Fibroblast of lung (primary cell): ENCODE results near the gene PDE1A. TPM values are rescaled to one million over a fixed set of nuclear protein-coding genes. Genes with fewer than 3 reads are reported as not detected.

Experiments
- DNase-seq, 2 donors: peaks; one replicate each; pipeline versions ENCODE4 v3.0.0 to v3.0.0-alpha.2; 2010; ENCODE audit warnings: low read depth in 2 of 2
- H2AFZ ChIP-seq: 2 replicates; pipeline ENCODE4 v1.5.1; 2012; ENCODE audit warnings: low read length, control low read depth, inconsistent platforms
- H3K27ac ChIP-seq: 2 replicates; pipeline ENCODE4 v1.5.1; 2011; ENCODE audit warnings: low read length, control low read depth; ENCODE audit not compliant: insufficient read depth
- H3K27me3 ChIP-seq: 2 replicates; pipeline ENCODE4 v1.5.1; 2011; ENCODE audit warnings: mild to moderate bottlenecking, low read length; ENCODE audit not compliant: control insufficient read depth, insufficient read depth
- H3K36me3 ChIP-seq: 2 replicates; pipeline ENCODE4 v1.5.1; 2011; ENCODE audit warnings: low read length; ENCODE audit not compliant: control insufficient read depth, insufficient read depth
- H3K4me1 ChIP-seq: 2 replicates; pipeline ENCODE4 v1.5.1; 2011; ENCODE audit warnings: low read length; ENCODE audit not compliant: control insufficient read depth, insufficient read depth; ENCODE audit errors: extremely low read depth
- H3K4me2 ChIP-seq: 2 replicates; pipeline ENCODE4 v1.5.1; 2011; ENCODE audit warnings: low read length, control low read depth; ENCODE audit not compliant: insufficient read depth; ENCODE audit errors: extremely low read depth
- H3K4me3 ChIP-seq, 4 experiments: fragments of 200-600 bp in 1 of 4; sonication (generic) in 1 of 4; replicated peaks in 1 of 4; 2 replicates each; pipeline ENCODE4 v1.5.1; 2011 to 2016; ENCODE audit warnings: low read length in 4 of 4, low read depth in 3 of 4, mild to moderate bottlenecking in 3 of 4, control low read depth in 2 of 4, inconsistent platforms in 1 of 4, mixed read lengths in 1 of 4; ENCODE audit not compliant: insufficient read depth in 1 of 4; ENCODE audit errors: control extremely low read depth in 1 of 4
- H3K79me2 ChIP-seq: 2 replicates; pipeline ENCODE4 v1.5.1; 2012; ENCODE audit warnings: mild to moderate bottlenecking, low read length, inconsistent platforms; ENCODE audit not compliant: control insufficient read depth, insufficient read depth
- H3K9ac ChIP-seq: 2 replicates; pipeline ENCODE4 v1.5.1; 2011; ENCODE audit warnings: mild to moderate bottlenecking, low read length, control low read depth; ENCODE audit not compliant: insufficient read depth
- H3K9me3 ChIP-seq: 2 replicates; pipeline ENCODE4 v1.5.1; 2012; ENCODE audit warnings: low read depth, low read length; ENCODE audit not compliant: control insufficient read depth, insufficient read depth
- H4K20me1 ChIP-seq: 2 replicates; pipeline ENCODE4 v1.5.1; 2011; ENCODE audit warnings: low read length; ENCODE audit not compliant: control insufficient read depth, insufficient read depth; ENCODE audit errors: extremely low read depth
- CTCF ChIP-seq, 2 donors: IDR thresholded peaks in 1 of 2; conservative IDR thresholded peaks in 1 of 2; 1 replicate in 1 of 2; 2 replicates in 1 of 2; pipeline ENCODE4 v1.5.1; 2011 to 2012; ENCODE audit warnings: low read length in 2 of 2, control low read depth in 1 of 2, inconsistent platforms in 1 of 2, low read depth in 1 of 2, mild to moderate bottlenecking in 1 of 2
- EZH2 ChIP-seq: IDR thresholded peaks from 2 replicates; pipeline ENCODE4 v1.5.1; 2012; ENCODE audit warnings: low read length, control low read depth, mild to moderate bottlenecking; ENCODE audit errors: missing control alignments
- polyA plus RNA-seq, 2 donors: library from polyadenylated mRNA; depleted of rRNA in 1 of 2; stranded (reverse) in 1 of 2; unstranded in 1 of 2; fragments of >200 nt; gene quantifications; 2 replicates each; pipeline ENCODE4 v1.2.1, GENCODE V29; 2011 to 2012; ENCODE audit warnings: missing spikeins in 1 of 2
- total RNA-seq: library from RNA; depleted of rRNA; stranded (reverse); fragments of >200 nt; gene quantifications from 2 replicates; pipeline ENCODE4 v1.2.1, GENCODE V29; 2014

PDE1A gene
- total and polyA plus RNA-seq, 2 donors (not counting 1 experiment from before 2014, with no cell fraction given), result 4.0 to 7.1 TPM

GRCh38 chr2:182267971-182268370 is 158.9 kb downstream of the PDE1A start:
- no peaks in the 10 kb centered on the region for H3K27me3 ChIP-seq
- no peaks in the 10 kb centered on the region for H3K9me3 ChIP-seq
- no peaks in the 10 kb centered on the region for H3K36me3 ChIP-seq
- no peak overlapping the region for H3K4me2 ChIP-seq
- DNase-seq, result no peak
- H3K27ac ChIP-seq, result no peak overlapping the region
- H3K4me3 ChIP-seq, result no peak overlapping the region
- no peaks in the 10 kb centered on the region for H3K79me2 ChIP-seq
- H3K4me1 ChIP-seq, result no peaks in the 10 kb centered on the region
- H3K9ac ChIP-seq, result no peak overlapping the region
- H4K20me1 ChIP-seq, result no peaks in the 10 kb centered on the region
- no peak overlapping the region for H2AFZ ChIP-seq
- TF ChIP-seq EZH2 (no peak), CTCF (conservative IDR thresholded peaks at IDR 0.05 in 1 of 2, IDR thresholded peaks at IDR 0.05 in 1 of 2; ENCODE audit: low read depth in 1 of 2, low read length in 2 of 2) (no peak)

DNA sequence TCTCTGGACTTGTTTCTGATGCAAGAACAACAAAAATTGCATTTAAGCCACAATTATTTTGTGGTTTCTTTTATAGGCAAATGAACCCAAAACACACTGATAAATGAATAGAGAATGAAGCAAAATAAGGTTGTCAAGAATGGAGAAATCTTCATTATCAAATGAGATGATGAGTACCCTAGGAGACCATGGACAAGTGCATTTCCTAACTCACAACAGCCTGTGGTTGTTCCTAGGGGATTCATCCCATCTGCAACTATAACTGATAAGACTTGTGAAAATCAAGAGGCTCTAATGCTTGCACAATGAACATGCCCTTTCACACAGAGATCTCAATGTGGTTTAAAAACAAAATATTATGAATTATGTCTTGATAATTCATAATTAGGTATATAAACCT is 159.9 kb downstream of the PDE1A start:
- Histone ChIP-seq H3K36me3 (no peaks in the 10 kb centered on the region), H3K4me1 (no peaks in the 10 kb centered on the region), H3K4me2 (no peak overlapping the region), H4K20me1 (no peaks in the 10 kb centered on the region), H3K9me3 (no peaks in the 10 kb centered on the region), H3K27ac (no peak overlapping the region), H3K4me3 (no peak overlapping the region), H3K27me3 (no peaks in the 10 kb centered on the region), H3K9ac (no peak overlapping the region), H3K79me2 (no peaks in the 10 kb centered on the region), H2AFZ (no peak overlapping the region)
- TF ChIP-seq CTCF (conservative IDR thresholded peaks at IDR 0.05 in 1 of 2, IDR thresholded peaks at IDR 0.05 in 1 of 2; ENCODE audit: low read depth in 1 of 2, low read length in 2 of 2), result no peak
- no peak for TF ChIP-seq EZH2
- no peak for DNase-seq

DNA sequence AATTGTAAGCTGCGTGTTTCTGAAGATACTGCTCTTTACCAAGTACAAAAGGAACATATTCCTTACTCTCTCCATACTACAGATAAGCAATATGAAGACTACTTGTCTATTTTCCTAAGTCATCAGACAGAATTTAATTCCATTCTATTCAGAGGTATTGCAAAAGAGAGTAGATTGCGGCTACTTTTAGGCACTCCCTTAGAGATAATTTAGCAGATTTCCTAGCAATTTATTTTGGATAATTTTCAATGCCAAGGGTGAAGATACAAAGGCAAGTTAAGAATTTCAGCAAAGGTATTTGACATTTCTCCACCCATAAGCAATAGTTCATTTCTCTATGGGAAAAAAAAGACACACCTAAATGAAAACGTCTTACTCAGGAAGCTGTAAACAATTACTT is 161.1 kb downstream of the PDE1A start:
- Histone ChIP-seq H3K4me2 (no peak overlapping the region), H3K36me3 (no peaks in the 10 kb centered on the region), H3K4me1 (no peaks in the 10 kb centered on the region), H3K27me3 (no peaks in the 10 kb centered on the region), H3K4me3 (no peak overlapping the region), H3K9me3 (no peaks in the 10 kb centered on the region), H3K27ac (no peak overlapping the region), H2AFZ (no peak overlapping the region), H4K20me1 (no peaks in the 10 kb centered on the region), H3K79me2 (no peaks in the 10 kb centered on the region), H3K9ac (no peak overlapping the region)
- DNase-seq, result no peak
- TF ChIP-seq EZH2, result no peak
- no peak for TF ChIP-seq CTCF (conservative IDR thresholded peaks at IDR 0.05 in 1 of 2, IDR thresholded peaks at IDR 0.05 in 1 of 2; ENCODE audit: low read depth in 1 of 2, low read length in 2 of 2)
